ENCODE measurements around the gene ULK3. TPM values are rescaled to one million over a fixed set of nuclear protein-coding genes. Genes with fewer than 3 reads are reported as not detected.

ULK3 gene
- total RNA-seq, 1 donor from 2014 or later = 46.5 TPM

GRCh38 chr15:74826921-74827320, 16.0 kb downstream of the ULK3 start:
- H3K4me1 Mint-ChIP-seq (ENCODE audit: low read depth, unreplicated experiment) = peaks cover 53% of the 10 kb centered on the region
- no peak overlapping the region for H3K4me3 Mint-ChIP-seq (ENCODE audit: unreplicated experiment)
- TF ChIP-seq, protein P1, sequence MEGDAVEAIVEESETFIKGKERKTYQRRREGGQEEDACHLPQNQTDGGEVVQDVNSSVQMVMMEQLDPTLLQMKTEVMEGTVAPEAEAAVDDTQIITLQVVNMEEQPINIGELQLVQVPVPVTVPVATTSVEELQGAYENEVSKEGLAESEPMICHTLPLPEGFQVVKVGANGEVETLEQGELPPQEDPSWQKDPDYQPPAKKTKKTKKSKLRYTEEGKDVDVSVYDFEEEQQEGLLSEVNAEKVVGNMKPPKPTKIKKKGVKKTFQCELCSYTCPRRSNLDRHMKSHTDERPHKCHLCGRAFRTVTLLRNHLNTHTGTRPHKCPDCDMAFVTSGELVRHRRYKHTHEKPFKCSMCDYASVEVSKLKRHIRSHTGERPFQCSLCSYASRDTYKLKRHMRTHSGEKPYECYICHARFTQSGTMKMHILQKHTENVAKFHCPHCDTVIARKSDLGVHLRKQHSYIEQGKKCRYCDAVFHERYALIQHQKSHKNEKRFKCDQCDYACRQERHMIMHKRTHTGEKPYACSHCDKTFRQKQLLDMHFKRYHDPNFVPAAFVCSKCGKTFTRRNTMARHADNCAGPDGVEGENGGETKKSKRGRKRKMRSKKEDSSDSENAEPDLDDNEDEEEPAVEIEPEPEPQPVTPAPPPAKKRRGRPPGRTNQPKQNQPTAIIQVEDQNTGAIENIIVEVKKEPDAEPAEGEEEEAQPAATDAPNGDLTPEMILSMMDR (IDR thresholded peaks at IDR 0.05; ENCODE audit: partially characterized antibody, unreplicated experiment) = no peak
- peaks cover 3% of the 10 kb centered on the region for H3K27me3 Mint-ChIP-seq (ENCODE audit: unreplicated experiment)
- no peaks in the 10 kb centered on the region for H3K36me3 Mint-ChIP-seq (ENCODE audit: unreplicated experiment)
- H3K27ac Mint-ChIP-seq (ENCODE audit: unreplicated experiment) = no peak overlapping the region
- H3K9me3 Mint-ChIP-seq (ENCODE audit: unreplicated experiment) = peaks cover 6% of the 10 kb centered on the region
- no peak for DNase-seq

DNA sequence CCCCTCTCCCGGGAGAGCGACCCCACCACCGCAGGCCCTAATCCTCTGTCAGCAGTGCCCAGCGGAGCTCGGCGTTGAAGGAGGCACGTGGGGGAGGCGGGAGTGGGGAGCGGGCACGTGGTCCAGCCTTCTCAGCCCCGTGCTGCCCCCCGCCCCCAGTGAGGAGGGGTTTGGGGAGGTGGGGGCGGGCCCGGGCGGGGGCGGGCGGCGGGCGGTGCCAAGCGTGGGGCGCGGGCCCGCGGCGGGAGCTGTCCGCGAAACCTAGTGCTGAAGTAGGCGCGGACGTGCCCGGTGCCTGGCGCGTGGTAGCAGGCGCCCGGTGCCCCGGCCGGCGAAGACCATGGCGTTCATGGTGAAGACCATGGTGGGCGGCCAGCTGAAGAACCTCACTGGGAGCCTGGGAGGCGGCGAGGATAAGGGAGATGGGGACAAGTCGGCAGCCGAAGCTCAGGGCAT, 16.6 kb downstream of the ULK3 start, which contains the start of gene CPLX3:
CPLX3 (plus strand) TSS at position 264 of the 456 bp plus-strand sequence; CDS start at position 341, 77 bp downstream.
- H3K36me3 Mint-ChIP-seq (ENCODE audit: unreplicated experiment) = no peaks in the 10 kb centered on the region
- TF ChIP-seq, protein P1 (IDR thresholded peaks at IDR 0.05; ENCODE audit: partially characterized antibody, unreplicated experiment) = no peak
- H3K4me1 Mint-ChIP-seq (ENCODE audit: low read depth, unreplicated experiment) = peaks cover 55% of the 10 kb centered on the region
- peaks cover 6% of the 10 kb centered on the region for H3K9me3 Mint-ChIP-seq (ENCODE audit: unreplicated experiment)
- no peak for DNase-seq
- no peak within 1 kb of the TSS for H3K27ac Mint-ChIP-seq (ENCODE audit: unreplicated experiment)
- peak within 1 kb of the TSS; percentile 20 for H3K4me3 Mint-ChIP-seq (ENCODE audit: unreplicated experiment)
- peaks cover 3% of the 10 kb centered on the region for H3K27me3 Mint-ChIP-seq (ENCODE audit: unreplicated experiment)

- TF ChIP-seq, protein P1 (IDR thresholded peaks at IDR 0.05; ENCODE audit: partially characterized antibody, unreplicated experiment) = no peak
- H3K27me3 Mint-ChIP-seq (ENCODE audit: unreplicated experiment) = peaks cover 3% of the 10 kb centered on the region
- H3K36me3 Mint-ChIP-seq (ENCODE audit: unreplicated experiment) = no peaks in the 10 kb centered on the region
- peaks cover 6% of the 10 kb centered on the region for H3K9me3 Mint-ChIP-seq (ENCODE audit: unreplicated experiment)
- peaks cover 54% of the 10 kb centered on the region for H3K4me1 Mint-ChIP-seq (ENCODE audit: low read depth, unreplicated experiment)
- peak overlapping the region; percentile 20 for H3K4me3 Mint-ChIP-seq (ENCODE audit: unreplicated experiment)
- H3K27ac Mint-ChIP-seq (ENCODE audit: unreplicated experiment) = no peak overlapping the region
- no peak for DNase-seq
Measured at GRCh38 chr15:74825866-74826265, 17.1 kb downstream of the ULK3 start.

DNA sequence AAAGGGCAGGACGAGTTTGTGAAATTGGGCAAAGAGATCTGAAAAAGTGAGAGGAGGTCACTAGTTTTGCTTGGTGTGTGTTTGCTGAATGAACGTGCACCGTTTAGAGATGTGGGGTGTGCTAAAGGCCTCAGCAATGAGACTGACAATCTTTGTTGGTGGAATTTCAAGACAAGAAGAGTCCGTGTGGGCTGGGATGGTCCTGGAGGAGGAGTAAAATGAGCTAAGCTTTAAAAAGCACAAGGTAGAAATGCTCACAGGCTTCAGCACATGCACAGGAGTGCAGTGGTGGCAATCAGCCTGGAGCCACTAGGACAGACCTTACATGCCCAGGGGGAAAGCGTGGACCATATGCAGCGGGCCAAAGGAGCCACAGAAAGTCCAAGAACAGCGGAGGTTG, 18.0 kb downstream of the ULK3 start:
- TF ChIP-seq, protein P1 (IDR thresholded peaks at IDR 0.05; ENCODE audit: partially characterized antibody, unreplicated experiment) = no peak
- H3K4me3 Mint-ChIP-seq (ENCODE audit: unreplicated experiment) = peak overlapping the region; percentile 12
- no peaks in the 10 kb centered on the region for H3K36me3 Mint-ChIP-seq (ENCODE audit: unreplicated experiment)
- DNase-seq = no peak
- H3K4me1 Mint-ChIP-seq (ENCODE audit: low read depth, unreplicated experiment) = peaks cover 52% of the 10 kb centered on the region
- H3K27me3 Mint-ChIP-seq (ENCODE audit: unreplicated experiment) = peaks cover 3% of the 10 kb centered on the region
- H3K27ac Mint-ChIP-seq (ENCODE audit: unreplicated experiment) = no peak overlapping the region
- H3K9me3 Mint-ChIP-seq (ENCODE audit: unreplicated experiment) = peaks cover 4% of the 10 kb centered on the region

DNA sequence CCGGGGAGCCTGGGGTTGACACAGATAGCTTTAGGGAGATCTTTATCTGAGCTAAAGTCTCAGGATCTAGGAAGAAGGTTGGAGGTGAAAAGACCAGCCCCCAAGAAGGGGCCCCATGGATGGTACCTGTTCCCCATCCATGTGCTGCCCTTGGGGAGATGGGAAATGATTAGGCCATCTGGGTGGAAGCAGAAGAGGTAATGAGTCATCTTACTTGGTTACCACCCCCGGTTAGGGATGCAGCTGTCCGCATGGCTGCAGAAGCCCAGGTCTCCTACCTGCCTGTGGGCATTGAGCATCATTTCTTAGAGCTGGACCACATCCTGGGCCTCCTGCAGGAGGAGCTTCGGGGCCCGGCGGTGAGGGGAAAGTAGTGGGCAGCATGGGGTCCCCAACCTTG, 19.6 kb downstream of the ULK3 start:
- peaks cover 4% of the 10 kb centered on the region for H3K9me3 Mint-ChIP-seq (ENCODE audit: unreplicated experiment)
- no peak overlapping the region for H3K4me3 Mint-ChIP-seq (ENCODE audit: unreplicated experiment)
- no peak overlapping the region for H3K27ac Mint-ChIP-seq (ENCODE audit: unreplicated experiment)
- peaks cover 48% of the 10 kb centered on the region for H3K4me1 Mint-ChIP-seq (ENCODE audit: low read depth, unreplicated experiment)
- H3K27me3 Mint-ChIP-seq (ENCODE audit: unreplicated experiment) = peaks cover 5% of the 10 kb centered on the region
- DNase-seq = no peak
- H3K36me3 Mint-ChIP-seq (ENCODE audit: unreplicated experiment) = no peaks in the 10 kb centered on the region
- TF ChIP-seq, protein P1 (IDR thresholded peaks at IDR 0.05; ENCODE audit: partially characterized antibody, unreplicated experiment) = no peak
